NCI-H2171 (cell line): ENCODE measurements around the gene ZAR1L.

ENCODE experiments used
- DNase-seq: peaks from one replicate; lab custom pipeline; 2025; lab: John Stamatoyannopoulos, UW

The ZAR1L gene

GRCh38 chr13:32254916-32255723 is 60.0 kb downstream of the ZAR1L start:
- no peak for DNase-seq

DNA sequence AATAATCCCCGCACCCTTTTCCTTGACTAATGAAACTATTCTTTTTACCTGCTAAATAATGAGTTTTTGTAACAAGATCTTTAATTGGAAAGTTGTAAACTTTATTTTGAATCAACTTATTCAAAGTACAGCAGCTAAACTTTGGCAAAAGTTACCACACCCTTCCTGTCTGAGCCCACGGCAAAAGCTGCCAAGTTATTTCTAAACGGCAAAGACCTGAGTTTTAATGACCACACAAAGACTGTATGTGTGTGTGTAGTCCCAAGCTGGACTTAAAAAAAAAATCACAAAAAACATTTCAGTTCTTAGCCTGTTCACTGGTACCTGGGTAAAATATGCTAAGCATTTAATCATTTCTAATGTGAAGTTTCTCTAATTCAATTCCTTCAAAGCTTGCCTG is 60.7 kb downstream of the ZAR1L start:
- no peak for DNase-seq

GRCh38 chr13:32253911-32254399 is 61.2 kb downstream of the ZAR1L start:
- DNase-seq: no peak
